ENCODE data around the gene TIGD4.

Gene TIGD4

DNA sequence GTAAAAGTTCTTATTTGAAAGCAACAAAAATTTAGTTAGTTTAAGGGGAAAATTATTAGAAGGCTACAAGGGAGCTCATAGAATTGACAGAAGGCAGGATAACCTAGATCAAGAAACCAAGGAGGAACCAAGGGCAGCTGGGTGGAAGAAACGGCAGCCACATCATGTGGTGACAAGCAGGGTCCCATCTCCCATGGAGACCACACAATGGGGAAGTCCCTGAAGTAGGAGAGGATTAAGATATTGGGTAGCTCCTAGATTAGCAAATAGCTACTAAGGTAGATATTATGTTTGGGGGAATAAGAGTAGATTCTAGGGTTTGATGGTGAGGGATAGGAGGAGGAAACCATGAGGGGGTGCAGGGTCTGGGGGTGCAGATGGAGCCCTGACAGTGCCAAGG is 51.7 kb downstream of the TIGD4 start:
- in situ Hi-C loops (cut with MboI; ENCODE audit: low sequenced_read_pairs): loop anchor here (10.0 kb wide), 1 partner anchor 223 kb away; no protein-coding TSS in a partner anchor

DNA sequence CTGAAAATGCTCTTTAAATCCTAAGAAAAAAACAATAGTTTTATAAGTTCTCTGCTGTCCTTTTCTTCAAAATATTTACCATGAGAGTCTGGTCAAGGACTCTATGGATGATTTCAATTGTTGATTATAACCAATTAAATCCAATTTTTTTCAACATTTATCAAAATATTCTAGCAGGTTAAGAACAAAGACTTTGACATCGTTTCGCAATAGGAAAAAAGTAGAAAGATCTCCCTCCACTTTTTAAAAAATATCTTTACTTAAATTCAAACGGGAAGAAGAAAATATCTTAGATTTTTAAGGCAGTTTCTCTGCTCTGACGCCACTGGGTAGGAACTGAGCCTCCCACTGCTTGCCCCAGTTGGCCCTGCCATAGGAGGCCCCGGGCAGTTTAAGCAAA is 55.0 kb downstream of the TIGD4 start:
- in situ Hi-C loops (cut with MboI; ENCODE audit: low sequenced_read_pairs): loop anchor here (10.0 kb wide), 1 partner anchor 220 kb away; no protein-coding TSS in a partner anchor

DNA sequence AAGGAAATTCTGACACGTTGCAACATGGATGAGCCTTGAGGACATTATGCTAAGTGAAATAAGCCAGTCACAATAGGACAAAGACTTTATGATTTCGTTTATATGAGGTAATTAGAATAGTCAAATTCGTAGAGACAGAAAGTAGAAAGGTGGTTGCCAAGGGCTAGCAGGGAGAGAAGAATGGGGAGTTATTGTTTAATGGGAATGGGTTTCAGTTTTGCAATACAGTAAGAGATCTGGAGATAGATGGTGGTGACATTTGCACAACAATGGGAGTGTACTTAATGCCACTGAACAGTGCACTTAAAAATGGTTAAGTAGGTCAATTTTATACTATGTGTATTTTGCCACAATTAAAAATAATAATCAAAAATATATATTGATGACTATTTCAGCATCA is 56.3 kb downstream of the TIGD4 start:
- in situ Hi-C loops (cut with MboI; ENCODE audit: low sequenced_read_pairs): loop anchor here (10.0 kb wide), 1 partner anchor 218 kb away; no protein-coding TSS in a partner anchor

- in situ Hi-C loops (cut with MboI; ENCODE audit: low sequenced_read_pairs): loop anchor here (10.0 kb wide), 1 partner anchor 215 kb away; no protein-coding TSS in a partner anchor
Observed at GRCh38 chr4:152719801-152720556, 59.6 kb downstream of the TIGD4 start.
